ENCODE results near the gene PCED1B.

Gene PCED1B

DNA sequence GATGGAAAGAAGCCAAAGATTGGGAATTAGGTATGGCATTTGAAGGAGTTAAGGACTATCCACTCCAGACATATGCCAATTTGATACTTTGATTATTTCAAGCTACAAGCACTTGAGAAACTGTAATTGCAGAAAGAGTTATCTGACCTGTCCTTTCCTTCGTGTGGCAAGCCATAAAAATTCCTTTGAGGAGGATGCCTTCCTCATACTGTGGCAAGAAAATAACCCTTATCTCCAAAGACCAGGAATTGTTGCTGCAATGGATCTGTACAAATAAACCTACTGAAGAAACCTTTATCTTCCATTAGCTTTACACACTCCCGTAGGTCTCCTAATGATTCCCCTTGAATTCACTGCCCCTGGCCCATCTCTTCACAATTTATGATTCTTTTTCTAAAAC lies 165.4 kb downstream of the PCED1B start:
- Histone ChIP-seq H3K4me1 (no peaks in the 10 kb centered on the region), H3K9me3 (no peaks in the 10 kb centered on the region), H3K27me3 (no peaks in the 10 kb centered on the region), H3K36me3 (no peaks in the 10 kb centered on the region), H3K4me3 (ENCODE audit: low read depth, low read length) (no peak overlapping the region)
- no peak for DNase-seq
- TF ChIP-seq CTCF (IDR thresholded peaks at IDR 0.05; ENCODE audit: low read depth, low read length) = no peak

DNA sequence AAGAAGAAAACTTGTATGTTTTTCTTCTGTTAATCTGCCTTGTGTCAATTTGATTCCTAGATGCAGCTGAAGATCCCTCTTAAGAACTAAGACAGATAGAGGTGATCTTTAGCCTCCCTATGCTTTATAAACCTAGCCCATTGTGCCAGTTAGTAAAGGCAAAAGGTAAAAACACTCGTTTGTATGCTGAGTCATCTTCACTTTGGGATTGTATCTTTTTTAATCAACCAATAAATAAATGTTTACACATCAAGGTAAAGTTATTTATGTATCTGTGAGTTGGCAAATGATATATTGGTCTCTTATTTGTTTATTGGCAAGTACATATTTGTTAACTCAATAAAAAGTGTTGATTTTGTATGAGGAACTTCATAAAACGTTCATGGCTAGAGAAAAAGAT lies 166.2 kb downstream of the PCED1B start:
- Histone ChIP-seq H3K27me3 (no peaks in the 10 kb centered on the region), H3K36me3 (no peaks in the 10 kb centered on the region), H3K4me1 (no peaks in the 10 kb centered on the region), H3K9me3 (no peaks in the 10 kb centered on the region), H3K4me3 (ENCODE audit: low read depth, low read length) (no peak overlapping the region)
- TF ChIP-seq CTCF (IDR thresholded peaks at IDR 0.05; ENCODE audit: low read depth, low read length) = no peak
- no peak for DNase-seq

GRCh38 chr12:47247418-47247817 lies 168.0 kb downstream of the PCED1B start:
- Histone ChIP-seq H3K4me1 (no peaks in the 10 kb centered on the region), H3K4me3 (ENCODE audit: low read depth, low read length) (no peak overlapping the region), H3K27me3 (no peaks in the 10 kb centered on the region), H3K9me3 (no peaks in the 10 kb centered on the region), H3K36me3 (no peaks in the 10 kb centered on the region)
- no peak for DNase-seq
- no peak for TF ChIP-seq CTCF (IDR thresholded peaks at IDR 0.05; ENCODE audit: low read depth, low read length)

DNA sequence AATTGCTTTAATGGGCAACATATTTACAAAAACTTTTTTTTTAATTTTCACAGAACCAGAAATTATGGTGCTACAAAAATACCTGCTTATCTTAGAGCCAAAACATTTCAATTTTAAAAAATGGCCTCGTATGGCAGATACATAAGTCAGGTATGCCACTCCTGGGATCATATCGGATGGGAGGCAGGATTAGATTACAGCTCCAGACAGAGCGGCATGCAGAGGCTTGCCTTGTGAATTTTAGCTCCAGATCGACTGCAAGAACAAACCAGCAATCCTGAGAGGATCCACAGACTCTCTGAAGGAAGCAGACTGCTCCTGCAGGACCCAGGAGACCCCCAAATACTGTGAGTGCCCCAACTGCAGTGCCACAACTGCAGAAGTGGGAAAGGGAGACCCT lies 169.7 kb downstream of the PCED1B start:
- no peak for TF ChIP-seq CTCF (IDR thresholded peaks at IDR 0.05; ENCODE audit: low read depth, low read length)
- Histone ChIP-seq H3K9me3 (no peaks in the 10 kb centered on the region), H3K4me3 (ENCODE audit: low read depth, low read length) (no peak overlapping the region), H3K4me1 (no peaks in the 10 kb centered on the region), H3K27me3 (no peaks in the 10 kb centered on the region), H3K36me3 (no peaks in the 10 kb centered on the region)
- DNase-seq = no peak

GRCh38 chr12:47249719-47250357 lies 170.4 kb downstream of the PCED1B start:
- no peaks in the 10 kb centered on the region for H3K9me3 ChIP-seq
- no peak for DNase-seq
- no peaks in the 10 kb centered on the region for H3K36me3 ChIP-seq
- no peaks in the 10 kb centered on the region for H3K27me3 ChIP-seq
- H3K4me3 ChIP-seq (ENCODE audit: low read depth, low read length) = no peak overlapping the region
- no peaks in the 10 kb centered on the region for H3K4me1 ChIP-seq
- TF ChIP-seq CTCF (IDR thresholded peaks at IDR 0.05; ENCODE audit: low read depth, low read length) = no peak

- DNase-seq = no peak
- Histone ChIP-seq H3K9me3 (no peaks in the 10 kb centered on the region), H3K4me1 (no peaks in the 10 kb centered on the region), H3K4me3 (ENCODE audit: low read depth, low read length) (no peak overlapping the region), H3K36me3 (no peaks in the 10 kb centered on the region), H3K27me3 (no peaks in the 10 kb centered on the region)
- no peak for TF ChIP-seq CTCF (IDR thresholded peaks at IDR 0.05; ENCODE audit: low read depth, low read length)
Measured at GRCh38 chr12:47251919-47252318, 172.5 kb downstream of the PCED1B start.
